Panc1 (cell line): Measurements from ENCODE around the gene IL11. TPM values are rescaled to one million over a fixed set of nuclear protein-coding genes. Genes with fewer than 3 reads are reported as not detected.

Experiments
- ATAC-seq: fragments of 200-7000 bp; cut with Tn5 transposase; 2 replicates; pipeline ENCODE4 v1.9.1; 2020; ENCODE audit warnings: mild to moderate bottlenecking, moderate library complexity
- BruUV-seq: library from RNA; stranded (reverse); fragments of 400-500 nt; replicated peaks from 2 replicates; lab custom pipeline; 2021; lab: Mats Ljungman, UMichigan
- CTCF ChIA-PET: fragments of 300-600 bp; sonication (Branson Sonifier 250); formaldehyde crosslinking; loops from one replicate; lab custom pipeline; 2022; ENCODE audit warnings: antibody characterized with exemption; lab: Charles Lee
- POLR2A ChIA-PET: fragments of 300-600 bp; sonication (Branson Sonifier 250); formaldehyde crosslinking; loops from one replicate; lab custom pipeline; 2022; ENCODE audit warnings: antibody characterized with exemption; lab: Charles Lee
- DNase-seq: peaks from one replicate; pipeline ENCODE4 v3.0.0-alpha.2; 2010; ENCODE audit warnings: low read depth, low spot score
- H3K27ac ChIP-seq: 2 replicates; pipeline ENCODE4 v1.5.1; 2011; ENCODE audit warnings: mild to moderate bottlenecking, low read length, inconsistent platforms
- H3K27me3 ChIP-seq: fragments of 200-500 bp; sonication (Bioruptor generic); 2 replicates; pipeline ENCODE4 v1.6.0; 2014; ENCODE audit warnings: low read length, inconsistent platforms; ENCODE audit not compliant: control insufficient read depth, insufficient read depth
- H3K36me3 ChIP-seq: fragments of 200-500 bp; sonication (Bioruptor generic); 2 replicates; pipeline ENCODE4 v1.5.1; 2014; ENCODE audit warnings: inconsistent platforms, mild to moderate bottlenecking, low read length, moderate library complexity; ENCODE audit not compliant: control insufficient read depth, insufficient read depth
- H3K4me1 ChIP-seq: 2 replicates; pipeline ENCODE4 v1.5.1; 2011; ENCODE audit warnings: inconsistent platforms, mild to moderate bottlenecking, low read length, moderate library complexity; ENCODE audit not compliant: control insufficient read depth, insufficient read depth
- H3K4me3 ChIP-seq, 2 experiments: 2 replicates each; pipeline ENCODE4 v1.5.1; 2011 to 2012; ENCODE audit warnings: low read depth in 2 of 2, low read length in 2 of 2, mild to moderate bottlenecking in 2 of 2, inconsistent platforms in 1 of 2, moderate library complexity in 1 of 2
- H3K9me3 ChIP-seq: fragments of 200-500 bp; sonication (Bioruptor generic); 2 replicates; pipeline ENCODE4 v1.5.1; 2014; ENCODE audit warnings: low read depth, mild to moderate bottlenecking, inconsistent platforms, low read length, moderate library complexity; ENCODE audit not compliant: control insufficient read depth, insufficient read depth
- POLR2AphosphoS5 ChIP-seq: IDR thresholded peaks from 2 replicates; pipeline ENCODE4 v1.6.1; 2012; ENCODE audit warnings: mild to moderate bottlenecking, low read depth, low read length, moderate library complexity
- SIN3A ChIP-seq: IDR thresholded peaks from 2 replicates; pipeline ENCODE4 v1.6.1; 2012; ENCODE audit warnings: low read depth, mild to moderate bottlenecking, low read length, moderate library complexity, borderline replicate concordance; ENCODE audit not compliant: insufficient read depth
- TCF7L2 ChIP-seq: IDR thresholded peaks from 2 replicates; pipeline ENCODE4 v1.6.1; 2011; ENCODE audit warnings: mild to moderate bottlenecking, low read depth, low read length, inconsistent platforms
- in situ Hi-C: cut with HindIII; loops from 2 replicates; pipeline ENCODE4 v1.10.0; 2016; ENCODE audit warnings: low sequenced_read_pairs, low pct_unique_long_range_greater_than_20kb
- intact Hi-C: fragments of 100-400 bp; cut with micrococcal nuclease; formaldehyde crosslinking; loops from one replicate; pipeline ENCODE4 v1.10.0; 2022; ENCODE audit not compliant: unreplicated experiment
- total RNA-seq: library from RNA; stranded (reverse); gene quantifications from one replicate; pipeline ENCODE4 v1.2.1, GENCODE V29; 2021; ENCODE audit not compliant: unreplicated experiment
- TF ChIP-seq, protein P1 (sequence below), 2 experiments: IDR thresholded peaks; 2 replicates each; pipeline ENCODE4 v1.6.1; 2011 to 2012; ENCODE audit warnings: low read depth in 2 of 2, control low read depth in 1 of 2, low read length in 1 of 2, mild to moderate bottlenecking in 1 of 2, moderate library complexity in 1 of 2; ENCODE audit not compliant: insufficient read depth in 1 of 2
- TF ChIP-seq, protein P2 (sequence below): fragments of 450-650 bp; IDR thresholded peaks from 2 replicates; pipeline ENCODE4 v1.5.1; 2017; ENCODE audit warnings: mild to moderate bottlenecking

IL11 gene
- total RNA-seq, 1 experiment from 2014 or later: 4.4 TPM

DNA sequence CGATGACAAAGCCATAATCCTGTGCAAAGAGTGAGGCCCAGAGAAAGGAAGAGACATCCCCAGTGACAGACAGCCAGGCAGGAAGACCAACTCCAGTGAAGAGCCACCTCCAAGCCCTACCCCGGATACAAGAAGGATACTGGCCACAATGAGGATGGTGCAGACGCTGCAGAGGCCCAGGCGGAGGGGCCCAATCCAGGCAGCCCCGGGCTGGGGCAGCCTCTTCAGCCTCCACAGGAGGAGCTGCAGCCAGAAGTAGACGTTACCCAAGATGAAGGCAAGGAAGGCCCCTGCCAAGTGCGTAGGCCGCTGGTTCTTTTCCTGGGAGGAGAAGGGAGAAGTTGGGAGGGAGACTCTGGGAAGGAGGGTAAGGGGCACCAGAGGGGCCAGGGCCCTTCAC lies 53.6 kb downstream of the IL11 start:
- no peaks in the 10 kb centered on the region for H3K27me3 ChIP-seq
- H3K4me3 ChIP-seq: no peak overlapping the region
- H3K4me1 ChIP-seq: no peaks in the 10 kb centered on the region
- TF ChIP-seq SIN3A (no peak), TCF7L2 (no peak), POLR2AphosphoS5 (no peak)
- TF ChIP-seq, protein P1, sequence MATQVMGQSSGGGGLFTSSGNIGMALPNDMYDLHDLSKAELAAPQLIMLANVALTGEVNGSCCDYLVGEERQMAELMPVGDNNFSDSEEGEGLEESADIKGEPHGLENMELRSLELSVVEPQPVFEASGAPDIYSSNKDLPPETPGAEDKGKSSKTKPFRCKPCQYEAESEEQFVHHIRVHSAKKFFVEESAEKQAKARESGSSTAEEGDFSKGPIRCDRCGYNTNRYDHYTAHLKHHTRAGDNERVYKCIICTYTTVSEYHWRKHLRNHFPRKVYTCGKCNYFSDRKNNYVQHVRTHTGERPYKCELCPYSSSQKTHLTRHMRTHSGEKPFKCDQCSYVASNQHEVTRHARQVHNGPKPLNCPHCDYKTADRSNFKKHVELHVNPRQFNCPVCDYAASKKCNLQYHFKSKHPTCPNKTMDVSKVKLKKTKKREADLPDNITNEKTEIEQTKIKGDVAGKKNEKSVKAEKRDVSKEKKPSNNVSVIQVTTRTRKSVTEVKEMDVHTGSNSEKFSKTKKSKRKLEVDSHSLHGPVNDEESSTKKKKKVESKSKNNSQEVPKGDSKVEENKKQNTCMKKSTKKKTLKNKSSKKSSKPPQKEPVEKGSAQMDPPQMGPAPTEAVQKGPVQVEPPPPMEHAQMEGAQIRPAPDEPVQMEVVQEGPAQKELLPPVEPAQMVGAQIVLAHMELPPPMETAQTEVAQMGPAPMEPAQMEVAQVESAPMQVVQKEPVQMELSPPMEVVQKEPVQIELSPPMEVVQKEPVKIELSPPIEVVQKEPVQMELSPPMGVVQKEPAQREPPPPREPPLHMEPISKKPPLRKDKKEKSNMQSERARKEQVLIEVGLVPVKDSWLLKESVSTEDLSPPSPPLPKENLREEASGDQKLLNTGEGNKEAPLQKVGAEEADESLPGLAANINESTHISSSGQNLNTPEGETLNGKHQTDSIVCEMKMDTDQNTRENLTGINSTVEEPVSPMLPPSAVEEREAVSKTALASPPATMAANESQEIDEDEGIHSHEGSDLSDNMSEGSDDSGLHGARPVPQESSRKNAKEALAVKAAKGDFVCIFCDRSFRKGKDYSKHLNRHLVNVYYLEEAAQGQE (IDR thresholded peaks at IDR 0.05; ENCODE audit: insufficient read depth in 1 of 2, low read depth in 2 of 2, low read length in 1 of 2): no peak
- TF ChIP-seq, protein P2, sequence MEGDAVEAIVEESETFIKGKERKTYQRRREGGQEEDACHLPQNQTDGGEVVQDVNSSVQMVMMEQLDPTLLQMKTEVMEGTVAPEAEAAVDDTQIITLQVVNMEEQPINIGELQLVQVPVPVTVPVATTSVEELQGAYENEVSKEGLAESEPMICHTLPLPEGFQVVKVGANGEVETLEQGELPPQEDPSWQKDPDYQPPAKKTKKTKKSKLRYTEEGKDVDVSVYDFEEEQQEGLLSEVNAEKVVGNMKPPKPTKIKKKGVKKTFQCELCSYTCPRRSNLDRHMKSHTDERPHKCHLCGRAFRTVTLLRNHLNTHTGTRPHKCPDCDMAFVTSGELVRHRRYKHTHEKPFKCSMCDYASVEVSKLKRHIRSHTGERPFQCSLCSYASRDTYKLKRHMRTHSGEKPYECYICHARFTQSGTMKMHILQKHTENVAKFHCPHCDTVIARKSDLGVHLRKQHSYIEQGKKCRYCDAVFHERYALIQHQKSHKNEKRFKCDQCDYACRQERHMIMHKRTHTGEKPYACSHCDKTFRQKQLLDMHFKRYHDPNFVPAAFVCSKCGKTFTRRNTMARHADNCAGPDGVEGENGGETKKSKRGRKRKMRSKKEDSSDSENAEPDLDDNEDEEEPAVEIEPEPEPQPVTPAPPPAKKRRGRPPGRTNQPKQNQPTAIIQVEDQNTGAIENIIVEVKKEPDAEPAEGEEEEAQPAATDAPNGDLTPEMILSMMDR: no peak
- no peak for DNase-seq
- no peaks in the 10 kb centered on the region for H3K36me3 ChIP-seq
- ATAC-seq: no peak
- BruUV-seq: no TSS peak
- no peak overlapping the region for H3K27ac ChIP-seq
- in situ Hi-C loops: no loop called here
- ChIA-PET CTCF (no interaction called here), POLR2A (interaction anchor here (0.6 kb wide), 1 partner anchor 21 kb away, joined by 3 read pairs; no protein-coding TSS in a partner anchor)
- intact Hi-C loops: no loop called here
- H3K9me3 ChIP-seq: no peaks in the 10 kb centered on the region

DNA sequence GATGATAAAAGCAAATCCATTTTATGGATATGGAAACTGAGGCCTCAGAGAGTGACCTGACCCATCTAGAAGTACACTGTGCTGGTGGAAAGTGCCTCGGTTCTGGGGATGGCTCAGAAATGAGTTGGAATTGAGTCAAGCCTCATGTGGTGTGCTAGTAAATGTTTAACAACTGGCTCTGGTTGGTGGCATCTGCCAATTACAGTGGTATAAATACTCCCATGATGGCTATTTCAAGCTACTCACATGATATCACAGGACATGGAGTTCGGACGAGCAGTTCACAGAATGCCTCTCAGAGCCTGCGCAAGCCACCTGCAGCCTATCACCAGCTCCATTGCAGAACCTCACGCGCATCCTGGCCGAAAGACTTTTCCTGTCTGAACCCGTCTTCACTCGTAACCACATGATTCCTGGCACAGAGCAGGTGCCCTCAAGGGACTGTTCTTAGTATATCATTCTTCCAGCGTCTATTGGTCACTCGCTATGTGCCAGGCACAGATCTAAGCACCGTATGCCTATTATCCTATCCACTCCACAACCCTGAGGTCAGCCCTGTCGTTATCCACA lies 54.2 kb downstream of the IL11 start:
- H3K9me3 ChIP-seq: no peaks in the 10 kb centered on the region
- H3K4me3 ChIP-seq: no peak overlapping the region
- BruUV-seq: no TSS peak
- no peaks in the 10 kb centered on the region for H3K27me3 ChIP-seq
- TF ChIP-seq, protein P2: no peak
- no peak for TF ChIP-seq POLR2AphosphoS5
- TF ChIP-seq TCF7L2: no peak
- TF ChIP-seq, protein P1 (IDR thresholded peaks at IDR 0.05; ENCODE audit: insufficient read depth in 1 of 2, low read depth in 2 of 2, low read length in 1 of 2): no peak
- no peak for TF ChIP-seq SIN3A
- H3K27ac ChIP-seq: no peak overlapping the region
- ChIA-PET POLR2A (interaction anchor here (0.6 kb wide), 1 partner anchor 58 kb away, joined by 3 read pairs; no protein-coding TSS in a partner anchor), CTCF (no interaction called here)
- H3K4me1 ChIP-seq: no peaks in the 10 kb centered on the region
- ATAC-seq: no peak
- no peak for DNase-seq
- intact Hi-C loops (no loop called here), in situ Hi-C loops (no loop called here)
- no peaks in the 10 kb centered on the region for H3K36me3 ChIP-seq
